ENCODE measurements around the gene PARP9. TPM values are rescaled to one million over a fixed set of nuclear protein-coding genes. Genes with fewer than 3 reads are reported as not detected.
A peak's percentile ranks its signal among the peaks of the same experiment; 100 is the strongest.
"Not testable (repeated sequence)": the region's sequence is repeated elsewhere in the genome, so short reads cannot be mapped to it uniquely, and the experiment has no call there.

PARP9 gene
- total RNA-seq, 2 experiments from 2014 or later: 13.2 to 14.4 TPM

DNA sequence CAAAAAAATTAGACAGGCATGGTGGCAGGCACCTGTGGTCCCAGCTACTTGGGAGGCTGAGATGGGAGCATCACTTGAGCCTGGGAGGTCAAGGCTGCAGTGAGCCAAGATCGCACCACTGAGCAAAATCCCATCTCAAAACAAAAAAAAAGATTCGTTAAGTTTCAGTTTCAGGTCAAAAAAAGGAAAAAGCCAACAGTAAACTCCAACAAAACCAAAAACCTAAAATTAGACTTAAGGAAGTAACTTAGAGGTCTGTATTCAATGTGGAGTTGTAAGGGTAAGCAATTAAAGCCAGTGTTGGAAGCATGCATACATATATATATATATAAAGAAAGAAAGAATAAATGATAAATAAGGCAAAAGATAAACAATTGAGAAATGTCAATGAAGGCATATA lies 61.2 kb downstream of the PARP9 start:
- no peak overlapping the region for H3K27ac Mint-ChIP-seq
- no peak overlapping the region for H3K4me3 ChIP-seq (ENCODE audit: low read length)
- no peak overlapping the region for H3K4me3 Mint-ChIP-seq
- H3K4me1 Mint-ChIP-seq (ENCODE audit: low read depth): peaks cover 79% of the 10 kb centered on the region
- H3K9me3 Mint-ChIP-seq: no peaks in the 10 kb centered on the region
- no peak for TF ChIP-seq CTCF (IDR thresholded peaks at IDR 0.05)
- ATAC-seq (ENCODE audit: poor library complexity) (no peak), DNase-seq (no peak)
- H3K27ac ChIP-seq (ENCODE audit: low read depth in 1 of 2, low read length in 2 of 2): no peak overlapping the region
- no peaks in the 10 kb centered on the region for H3K27me3 ChIP-seq (ENCODE audit: control insufficient read depth in 1 of 2, insufficient read depth in 2 of 2, low read length in 2 of 2)
- intact Hi-C loops (cut with DNase I, micrococcal nuclease): no loop called here
- POLR2A ChIA-PET: no interaction called here
- CTCF ChIA-PET: no interaction called here
- H3K27me3 Mint-ChIP-seq: no peaks in the 10 kb centered on the region
- H3K9me3 ChIP-seq (ENCODE audit: control insufficient read depth in 1 of 2, insufficient read depth in 1 of 2, low read length in 2 of 2): no peaks in the 10 kb centered on the region
- peaks cover 11% of the 10 kb centered on the region for H3K4me1 ChIP-seq (ENCODE audit: insufficient read depth, low read length)
- H3K36me3 Mint-ChIP-seq (ENCODE audit: low read depth): peaks cover 24% of the 10 kb centered on the region
- H3K36me3 ChIP-seq (ENCODE audit: insufficient read depth, low read length): no peaks in the 10 kb centered on the region

DNA sequence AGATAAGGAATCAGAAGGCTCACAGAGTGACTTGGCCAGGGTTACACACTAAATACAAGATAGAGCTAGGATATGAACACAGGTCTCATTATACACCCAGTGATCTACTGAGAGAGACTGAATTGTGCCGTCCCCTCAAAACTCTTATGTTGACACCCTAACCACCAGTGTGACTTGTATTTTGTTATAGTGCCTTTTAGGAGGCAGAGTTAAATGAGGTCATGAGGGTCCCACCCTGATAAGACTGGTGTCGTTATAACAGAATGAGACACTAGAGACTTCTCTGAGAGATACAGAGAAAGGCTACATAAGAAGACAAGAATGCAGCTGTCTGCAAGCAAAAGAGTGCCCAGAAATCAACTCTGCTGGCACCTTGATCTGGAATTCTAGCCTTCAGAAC lies 62.0 kb downstream of the PARP9 start:
- no peak overlapping the region for H3K27ac Mint-ChIP-seq
- Histone ChIP-seq H3K27me3 (ENCODE audit: control insufficient read depth in 1 of 2, insufficient read depth in 2 of 2, low read length in 2 of 2) (no peaks in the 10 kb centered on the region), H3K27ac (ENCODE audit: low read depth in 1 of 2, low read length in 2 of 2) (no peak overlapping the region), H3K4me3 (ENCODE audit: low read length) (no peak overlapping the region), H3K36me3 (ENCODE audit: insufficient read depth, low read length) (no peaks in the 10 kb centered on the region), H3K4me1 (ENCODE audit: insufficient read depth, low read length) (peaks cover 12% of the 10 kb centered on the region), H3K9me3 (ENCODE audit: control insufficient read depth in 1 of 2, insufficient read depth in 1 of 2, low read length in 2 of 2) (no peaks in the 10 kb centered on the region)
- POLR2A ChIA-PET: no interaction called here
- DNase-seq (no peak), ATAC-seq (ENCODE audit: poor library complexity) (no peak)
- peaks cover 82% of the 10 kb centered on the region for H3K4me1 Mint-ChIP-seq (ENCODE audit: low read depth)
- intact Hi-C loops (cut with DNase I, micrococcal nuclease): no loop called here
- peaks cover 31% of the 10 kb centered on the region for H3K36me3 Mint-ChIP-seq (ENCODE audit: low read depth)
- no peaks in the 10 kb centered on the region for H3K9me3 Mint-ChIP-seq
- H3K27me3 Mint-ChIP-seq: no peaks in the 10 kb centered on the region
- CTCF ChIA-PET: interaction anchor here (1.2 kb wide), 1 partner anchor 8 kb away, joined by 3 read pairs; no protein-coding TSS in a partner anchor
- TF ChIP-seq CTCF (IDR thresholded peaks at IDR 0.05): no peak
- no peak overlapping the region for H3K4me3 Mint-ChIP-seq

DNA sequence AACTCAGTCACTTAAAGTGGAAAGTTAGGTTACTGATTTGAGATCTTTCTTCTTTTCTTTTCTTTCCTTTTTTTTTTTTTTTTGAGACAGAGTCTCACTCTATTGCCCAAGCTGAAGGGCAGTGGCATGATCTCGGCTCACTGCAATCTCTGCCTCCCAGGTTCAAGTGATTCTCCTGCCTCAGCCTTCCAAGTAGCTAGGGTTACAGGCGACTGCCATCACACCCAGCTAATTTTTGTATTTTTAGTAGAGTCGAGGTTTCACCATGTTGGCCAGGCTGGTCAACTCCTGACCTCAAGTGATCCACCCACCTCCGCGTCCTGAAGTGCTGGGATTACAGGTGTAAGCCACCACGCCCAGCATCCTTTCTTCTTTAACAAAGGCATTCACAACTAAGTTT lies 63.1 kb downstream of the PARP9 start:
- H3K36me3 ChIP-seq (ENCODE audit: insufficient read depth, low read length); H3K27me3 ChIP-seq (ENCODE audit: control insufficient read depth in 1 of 2, insufficient read depth in 2 of 2, low read length in 2 of 2); DNase-seq; H3K27me3 Mint-ChIP-seq; intact Hi-C loops (cut with DNase I, micrococcal nuclease); H3K4me3 ChIP-seq (ENCODE audit: low read length); H3K9me3 Mint-ChIP-seq; ATAC-seq (ENCODE audit: poor library complexity); H3K9me3 ChIP-seq (ENCODE audit: control insufficient read depth in 1 of 2, insufficient read depth in 1 of 2, low read length in 2 of 2); H3K4me3 Mint-ChIP-seq; H3K27ac ChIP-seq (ENCODE audit: low read depth in 1 of 2, low read length in 2 of 2): not testable (repeated sequence)
- H3K4me1 ChIP-seq (ENCODE audit: insufficient read depth, low read length): peaks cover 12% of the 10 kb centered on the region
- Mint-ChIP-seq H3K4me1 (ENCODE audit: low read depth) (peaks cover 79% of the 10 kb centered on the region), H3K27ac (peak overlapping the region; percentile 47), H3K36me3 (ENCODE audit: low read depth) (peaks cover 34% of the 10 kb centered on the region)
- CTCF ChIA-PET: interaction anchor here (1.2 kb wide), 1 partner anchor 9 kb away, joined by 3 read pairs; no protein-coding TSS in a partner anchor
- POLR2A ChIA-PET: interaction anchor here (0.7 kb wide), 1 partner anchor 85 kb away, joined by 4 read pairs; no protein-coding TSS in a partner anchor

DNA sequence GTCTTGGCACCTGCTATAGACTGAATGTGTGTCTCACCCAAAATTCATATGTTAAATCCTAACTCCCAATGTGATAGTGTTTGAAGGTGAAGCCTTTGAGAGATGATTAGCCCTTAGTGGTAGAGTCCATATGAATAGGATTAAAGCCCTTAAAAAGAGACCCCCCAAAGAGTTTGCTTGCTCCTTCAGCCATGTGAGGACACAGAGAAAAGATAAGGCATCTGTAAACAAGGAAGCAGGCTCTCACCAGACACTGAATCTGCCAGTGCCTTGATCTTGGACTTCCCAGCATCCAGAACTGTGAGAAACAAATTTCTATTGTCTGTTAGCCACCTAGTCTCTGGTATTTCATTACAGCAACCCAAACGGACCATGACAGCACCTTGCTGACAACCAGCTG lies 65.9 kb downstream of the PARP9 start:
- CTCF ChIA-PET: interaction anchor here (0.8 kb wide), 1 partner anchor 10 kb away, joined by 3 read pairs; no protein-coding TSS in a partner anchor
- Mint-ChIP-seq H3K36me3 (ENCODE audit: low read depth) (peaks cover 44% of the 10 kb centered on the region), H3K9me3 (no peaks in the 10 kb centered on the region), H3K4me3 (no peak overlapping the region), H3K27me3 (no peaks in the 10 kb centered on the region), H3K4me1 (ENCODE audit: low read depth) (peaks cover 56% of the 10 kb centered on the region), H3K27ac (no peak overlapping the region)
- H3K27me3 ChIP-seq (ENCODE audit: control insufficient read depth in 1 of 2, insufficient read depth in 2 of 2, low read length in 2 of 2): no peaks in the 10 kb centered on the region
- H3K27ac ChIP-seq (ENCODE audit: low read depth in 1 of 2, low read length in 2 of 2): no peak overlapping the region
- DNase-seq: no peak
- H3K4me3 ChIP-seq (ENCODE audit: low read length): no peak overlapping the region
- intact Hi-C loops (cut with DNase I, micrococcal nuclease): no loop called here
- peaks cover 30% of the 10 kb centered on the region for H3K36me3 ChIP-seq (ENCODE audit: insufficient read depth, low read length)
- peaks cover 9% of the 10 kb centered on the region for H3K4me1 ChIP-seq (ENCODE audit: insufficient read depth, low read length)
- no peaks in the 10 kb centered on the region for H3K9me3 ChIP-seq (ENCODE audit: control insufficient read depth in 1 of 2, insufficient read depth in 1 of 2, low read length in 2 of 2)
- no peak for TF ChIP-seq CTCF (IDR thresholded peaks at IDR 0.05)
- POLR2A ChIA-PET: interaction anchor here (1.3 kb wide), 1 partner anchor 15 kb away, joined by 3 read pairs; no protein-coding TSS in a partner anchor
- no peak for ATAC-seq (ENCODE audit: poor library complexity)
